Ureter (tissue), 1 donor: ENCODE results near the gene LTV1. TPM values are rescaled to one million over a fixed set of nuclear protein-coding genes. Genes with fewer than 3 reads are reported as not detected.
"Not testable (repeated sequence)": the region's sequence is repeated elsewhere in the genome, so short reads cannot be mapped to it uniquely, and the experiment has no call there.

Experiments used
- DNase-seq: peaks from one replicate; pipeline ENCODE4 v3.0.0-alpha.2; 2020; ENCODE audit warnings: low spot score
- total RNA-seq: library from RNA; stranded (reverse); gene quantifications from one replicate; pipeline ENCODE4 v1.2.4, GENCODE V29; 2023
- donor health status: DM: yes; HTN: yes; CAD: no.

Gene LTV1
- total RNA-seq, 1 donor from 2014 or later, result 28.6 TPM

- DNase-seq, result no peak
Observed at GRCh38 chr6:143842461-143842901, 657 bp upstream of the LTV1 start.

- DNase-seq, result no peak
Observed at GRCh38 chr6:143843677-143843999, 500 bp downstream of the LTV1 start.

GRCh38 chr6:143844006-143844405 is 868 bp downstream of the LTV1 start:
- no peak for DNase-seq

GRCh38 chr6:143845033-143845432 is 1.9 kb downstream of the LTV1 start:
- no peak for DNase-seq

- DNase-seq, result not testable (repeated sequence)
Observed at GRCh38 chr6:143851706-143852105, 8.6 kb downstream of the LTV1 start.

GRCh38 chr6:143855057-143855456 is 11.9 kb downstream of the LTV1 start:
- not testable (repeated sequence) for DNase-seq

- not testable (repeated sequence) for DNase-seq
Observed at GRCh38 chr6:143856762-143857161, 13.6 kb downstream of the LTV1 start.

GRCh38 chr6:143857651-143858050 is 14.5 kb downstream of the LTV1 start:
- no peak for DNase-seq

GRCh38 chr6:143859891-143860660 is 16.9 kb downstream of the LTV1 start:
- no peak for DNase-seq

- no peak for DNase-seq
Observed at GRCh38 chr6:143863771-143864170, 20.6 kb downstream of the LTV1 start.

- DNase-seq, result no peak
Observed at GRCh38 chr6:143864234-143864633, 21.1 kb downstream of the LTV1 start, which contains the start of gene ZC2HC1B. Gene ZC2HC1B, plus strand, starts transcription at chr6:143864474. Its CDS starts 66 bp downstream, at chr6:143864540.

GRCh38 chr6:143867236-143867635 is 24.1 kb downstream of the LTV1 start:
- no peak for DNase-seq

GRCh38 chr6:143868808-143869207 is 25.7 kb downstream of the LTV1 start:
- not testable (repeated sequence) for DNase-seq

GRCh38 chr6:143871202-143871730 is 28.1 kb downstream of the LTV1 start:
- not testable (repeated sequence) for DNase-seq

- DNase-seq, result no peak
Observed at GRCh38 chr6:143872201-143872600, 29.1 kb downstream of the LTV1 start.

GRCh38 chr6:143873600-143873999 is 30.5 kb downstream of the LTV1 start:
- DNase-seq, result not testable (repeated sequence)

- DNase-seq, result not testable (repeated sequence)
Observed at GRCh38 chr6:143874503-143874902, 31.4 kb downstream of the LTV1 start.

GRCh38 chr6:143877584-143878271 is 34.6 kb downstream of the LTV1 start:
- no peak for DNase-seq

- no peak for DNase-seq
Observed at GRCh38 chr6:143878272-143878760, 35.2 kb downstream of the LTV1 start.

- DNase-seq, result no peak
Observed at GRCh38 chr6:143880412-143880811, 37.3 kb downstream of the LTV1 start.

- DNase-seq, result no peak
Observed at GRCh38 chr6:143882401-143882930, 39.3 kb downstream of the LTV1 start.

GRCh38 chr6:143884216-143884900 is 41.2 kb downstream of the LTV1 start:
- no peak for DNase-seq
